IMR-90 (cell line): ENCODE results near the gene ZNF74. TPM values are rescaled to one million over a fixed set of nuclear protein-coding genes. Genes with fewer than 3 reads are reported as not detected.
"Not testable (repeated sequence)": the region's sequence is repeated elsewhere in the genome, so short reads cannot be mapped to it uniquely, and the experiment has no call there.

Experiments
- ATAC-seq: fragments of 200-7000 bp; cut with Tn5 transposase; 2 replicates; pipeline ENCODE4 v1.9.1; 2020; ENCODE audit warnings: low read depth, mild to moderate bottlenecking, moderate library complexity
- BruUV-seq: library from RNA; stranded (reverse); fragments of 400-500 nt; replicated peaks from 2 replicates; lab custom pipeline; 2021; lab: Mats Ljungman, UMichigan
- CTCF ChIA-PET: fragments of 300-600 bp; formaldehyde crosslinking; extraction: SDS; loops from one replicate; lab custom pipeline; 2021; ENCODE audit warnings: antibody characterized with exemption; lab: Yijun Ruan, JAX
- POLR2A ChIA-PET: fragments of 300-600 bp; sonication (Branson Sonifier 250); formaldehyde crosslinking; loops from one replicate; lab custom pipeline; 2022; ENCODE audit warnings: antibody characterized with exemption; ENCODE audit not compliant: unreplicated experiment; lab: Charles Lee
- DNase-seq: peaks from one replicate; pipeline ENCODE4 v3.0.0; 2013
- H2AFZ ChIP-seq: replicated peaks from 2 replicates; pipeline ENCODE3; 2013; ENCODE audit warnings: low read length, mild to moderate bottlenecking; ENCODE audit not compliant: poor library complexity
- H2AK5ac ChIP-seq: 2 replicates; pipeline ENCODE4 v1.6.1; 2013; ENCODE audit warnings: low read depth, low read length, inconsistent platforms
- H2AK9ac ChIP-seq: replicated peaks from 2 replicates; pipeline ENCODE3; 2013; ENCODE audit warnings: mild to moderate bottlenecking, low read depth, low read length, moderate library complexity; ENCODE audit not compliant: poor library complexity
- H2BK120ac ChIP-seq: 2 replicates; pipeline ENCODE4 v1.6.1; 2013; ENCODE audit warnings: low read depth, low read length, inconsistent platforms
- H2BK15ac ChIP-seq: 3 replicates; pipeline ENCODE4 v1.6.1; 2013; ENCODE audit warnings: low read depth, low read length, inconsistent platforms
- H2BK20ac ChIP-seq: 2 replicates; pipeline ENCODE4 v1.6.1; 2013; ENCODE audit warnings: low read depth, mild to moderate bottlenecking, inconsistent platforms, low read length, moderate library complexity
- H2BK5ac ChIP-seq: 2 replicates; pipeline ENCODE4 v1.6.1; 2013; ENCODE audit warnings: mild to moderate bottlenecking, low read depth, low read length, inconsistent platforms; ENCODE audit not compliant: poor library complexity, severe bottlenecking
- H3K14ac ChIP-seq: replicated peaks from 2 replicates; pipeline ENCODE4 v1.6.1; 2013; ENCODE audit warnings: low read depth, low read length, inconsistent platforms
- H3K18ac ChIP-seq: 2 replicates; pipeline ENCODE4 v1.6.1; 2013; ENCODE audit warnings: low read depth, low read length, control low read depth
- H3K23ac ChIP-seq: 2 replicates; pipeline ENCODE4 v1.6.1; 2013; ENCODE audit warnings: low read depth, low read length, inconsistent platforms
- H3K27ac ChIP-seq: 2 replicates; pipeline ENCODE4 v1.5.1; 2013; ENCODE audit warnings: mild to moderate bottlenecking, control low read depth, low read length; ENCODE audit not compliant: insufficient read depth
- H3K27me3 ChIP-seq: 2 replicates; pipeline ENCODE4 v1.6.1; 2013; ENCODE audit warnings: low read length; ENCODE audit not compliant: control insufficient read depth, insufficient read depth
- H3K36me3 ChIP-seq: 2 replicates; pipeline ENCODE4 v1.6.1; 2013; ENCODE audit warnings: low read length, mixed read lengths; ENCODE audit not compliant: control insufficient read depth, insufficient read depth
- H3K4ac ChIP-seq: 2 replicates; pipeline ENCODE4 v1.6.1; 2013; ENCODE audit warnings: low read depth, low read length, inconsistent platforms
- H3K4me1 ChIP-seq: 2 replicates; pipeline ENCODE4 v1.6.1; 2013; ENCODE audit warnings: low read length, mixed read lengths; ENCODE audit not compliant: control insufficient read depth, insufficient read depth
- H3K4me2 ChIP-seq: 2 replicates; pipeline ENCODE4 v1.6.1; 2013; ENCODE audit warnings: low read depth, mild to moderate bottlenecking, control low read depth, low read length, moderate library complexity
- H3K4me3 ChIP-seq: 2 replicates; pipeline ENCODE4 v1.5.1; 2013; ENCODE audit warnings: low read depth, mild to moderate bottlenecking, control low read depth, low read length, moderate library complexity; ENCODE audit not compliant: insufficient read depth
- H3K56ac ChIP-seq: 2 replicates; pipeline ENCODE4 v1.6.1; 2013; ENCODE audit warnings: low read length, inconsistent platforms; ENCODE audit not compliant: insufficient read depth; ENCODE audit errors: extremely low read depth
- H3K79me1 ChIP-seq, 2 experiments: 2 replicates each; pipeline ENCODE4 v1.6.1; 2013; ENCODE audit warnings: low read length in 2 of 2, inconsistent platforms in 1 of 2, low read depth in 1 of 2
- H3K9ac ChIP-seq: 2 replicates; pipeline ENCODE4 v1.6.1; 2013; ENCODE audit warnings: low read depth, low read length, control low read depth
- H3K9me1 ChIP-seq: 2 replicates; pipeline ENCODE4 v1.6.1; 2013; ENCODE audit warnings: low read length, inconsistent platforms; ENCODE audit not compliant: insufficient read depth
- H3K9me3 ChIP-seq: 2 replicates; pipeline ENCODE4 v1.6.1; 2013; ENCODE audit warnings: low read length; ENCODE audit not compliant: control insufficient read depth, insufficient read depth
- H4K20me1 ChIP-seq: 2 replicates; pipeline ENCODE4 v1.6.1; 2013; ENCODE audit warnings: low read length, inconsistent platforms; ENCODE audit not compliant: insufficient read depth
- H4K5ac ChIP-seq: 2 replicates; pipeline ENCODE4 v1.6.1; 2013; ENCODE audit warnings: mild to moderate bottlenecking, low read depth, low read length, control low read depth
- H4K8ac ChIP-seq, 2 experiments: 2 replicates each; pipeline ENCODE4 v1.6.1; 2013; ENCODE audit warnings: low read depth in 2 of 2, low read length in 2 of 2, control low read depth in 1 of 2, inconsistent platforms in 1 of 2
- H4K91ac ChIP-seq: 2 replicates; pipeline ENCODE4 v1.6.1; 2013; ENCODE audit warnings: low read depth, low read length, inconsistent platforms; ENCODE audit not compliant: insufficient read depth
- WGBS, 2 experiments: methylation state at CpG; one replicate each; pipeline versions ENCODE4 v1.1.5 to v1.1.7; 2013; ENCODE audit warnings: missing lambda C conversion rate in 2 of 2; ENCODE audit not compliant: insufficient read length in 1 of 2; ENCODE audit errors: extremely low coverage in 2 of 2; 5-methylcytosine and 5-hydroxymethylcytosine counted together
- dilution Hi-C: fragments of 300-500 bp; cut with HindIII; formaldehyde crosslinking; loops from one replicate; pipeline ENCODE4 v1.14.3; 2018; ENCODE audit warnings: low sequenced_read_pairs; ENCODE audit not compliant: unreplicated experiment
- in situ Hi-C: fragments of 300-500 bp; cut with MboI; formaldehyde crosslinking; loops from 3 replicates; pipeline ENCODE4 v1.14.3; 2019; ENCODE audit warnings: low sequenced_read_pairs, inconsistent platforms, mixed read lengths
- intact Hi-C: fragments of 100-400 bp; cut with micrococcal nuclease; formaldehyde crosslinking; loops from 2 replicates; pipeline ENCODE4 v1.10.0; 2022
- polyA plus RNA-seq, 3 experiments: library from polyadenylated mRNA; depleted of rRNA; stranded (reverse); fragments of >200 nt; gene quantifications; 2 replicates each; pipeline ENCODE4 v1.2.3, GENCODE V29; 2012; ENCODE audit warnings: low replicate concordance in 1 of 3
- total RNA-seq: library from RNA; depleted of rRNA; stranded (reverse); fragments of >200 nt; gene quantifications from 2 replicates; pipeline ENCODE4 v1.2.3, GENCODE V29; 2012

ZNF74 gene
- total and polyA plus RNA-seq, 2 of the 4 experiments (the other 2 are of a cell fraction) = 7.5 to 8.4 TPM

DNA sequence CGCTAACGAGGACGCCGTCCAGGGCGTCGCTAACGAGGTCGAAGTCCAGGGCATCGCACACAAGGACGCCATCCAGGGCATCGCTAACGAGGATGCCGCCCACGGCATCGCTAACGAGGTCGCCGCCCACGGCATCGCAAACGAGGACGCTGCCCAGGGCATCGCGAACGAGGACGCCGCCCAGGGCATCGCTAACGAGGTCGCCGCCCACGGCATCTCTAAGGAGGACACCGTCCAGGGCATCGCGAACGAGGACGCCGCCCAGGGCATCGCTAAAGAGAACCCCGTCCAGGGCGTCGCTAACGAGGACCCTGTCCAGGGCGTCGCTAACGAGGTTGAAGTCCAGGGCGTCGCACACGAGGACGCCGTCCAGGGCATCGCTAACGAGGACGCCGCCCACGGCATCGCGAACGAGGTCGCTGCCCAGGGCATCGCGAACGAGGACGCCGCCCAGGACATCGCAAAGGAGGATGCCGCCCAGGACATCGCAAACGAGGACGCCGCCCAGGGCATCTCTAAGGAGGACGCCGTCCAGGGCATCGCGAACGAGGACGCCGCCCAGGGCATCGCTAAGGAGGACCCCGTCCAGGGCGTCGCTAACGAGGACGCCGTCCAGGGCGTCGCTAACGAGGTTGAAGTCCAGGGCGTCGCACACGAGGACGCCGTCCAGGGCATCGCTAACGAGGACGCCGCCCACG lies 37.9 kb upstream of the ZNF74 start:
- H2BK5ac ChIP-seq, H3K9ac ChIP-seq, H2AK9ac ChIP-seq, H3K9me1 ChIP-seq, intact Hi-C loops, H4K20me1 ChIP-seq, POLR2A ChIA-PET, H2BK120ac ChIP-seq, H3K4me1 ChIP-seq, CTCF ChIA-PET, H3K27me3 ChIP-seq, H4K91ac ChIP-seq, ATAC-seq, DNase-seq, H3K4me3 ChIP-seq, H3K9me3 ChIP-seq, H3K79me1 ChIP-seq, H3K56ac ChIP-seq, in situ Hi-C loops, dilution Hi-C loops, H2BK20ac ChIP-seq, H3K23ac ChIP-seq, H3K18ac ChIP-seq, H2BK15ac ChIP-seq, H3K4me2 ChIP-seq, H3K4ac ChIP-seq, H2AFZ ChIP-seq, H4K5ac ChIP-seq, H2AK5ac ChIP-seq, BruUV-seq, H4K8ac ChIP-seq, H3K36me3 ChIP-seq, H3K27ac ChIP-seq, H3K14ac ChIP-seq: not testable (repeated sequence)
- 96% methylated on average over 10 of the region's 98 CpGs; no CpG with 5 or more reads in 1 of the 2 experiments for WGBS, 2 experiments

DNA sequence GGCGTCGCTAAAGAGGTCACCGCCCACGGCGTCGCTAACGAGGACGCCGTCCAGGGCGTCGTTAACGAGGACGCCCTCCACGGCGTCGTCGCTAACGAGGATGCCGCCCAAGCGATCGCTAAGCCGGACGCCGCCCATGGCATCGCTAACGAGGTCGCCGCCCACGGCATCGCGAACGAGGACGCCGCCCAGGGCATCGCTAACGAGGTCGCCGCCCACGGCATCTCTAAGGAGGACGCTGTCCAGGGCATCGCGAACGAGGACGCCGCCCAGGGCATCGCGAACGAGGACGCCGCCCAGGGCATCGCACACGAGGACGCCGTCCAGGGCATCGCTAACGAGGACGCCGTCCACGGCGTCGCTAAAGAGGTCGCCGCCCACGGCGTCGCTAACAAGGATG lies 37.0 kb upstream of the ZNF74 start:
- H3K36me3 ChIP-seq, H3K14ac ChIP-seq, H2AK9ac ChIP-seq, POLR2A ChIA-PET, H4K20me1 ChIP-seq, H3K79me1 ChIP-seq, H3K23ac ChIP-seq, H2BK5ac ChIP-seq, CTCF ChIA-PET, H3K9ac ChIP-seq, ATAC-seq, H3K27ac ChIP-seq, BruUV-seq, DNase-seq, H2BK120ac ChIP-seq, H3K27me3 ChIP-seq, dilution Hi-C loops, H4K5ac ChIP-seq, H3K4me3 ChIP-seq, H2BK15ac ChIP-seq, in situ Hi-C loops, H3K56ac ChIP-seq, H2AK5ac ChIP-seq, H3K9me3 ChIP-seq, H3K4me2 ChIP-seq, H4K91ac ChIP-seq, H3K18ac ChIP-seq, H4K8ac ChIP-seq, H2AFZ ChIP-seq, H3K9me1 ChIP-seq, H3K4ac ChIP-seq, intact Hi-C loops, H3K4me1 ChIP-seq, H2BK20ac ChIP-seq: not testable (repeated sequence)
- no CpG with 5 or more reads among the region's 66 CpGs for WGBS, 2 experiments
